HCT116 (cell line): ENCODE measurements around the gene SLC22A4. TPM values are rescaled to one million over a fixed set of nuclear protein-coding genes. Genes with fewer than 3 reads are reported as not detected.

Experiments used
- ATAC-seq: fragments of 200-7000 bp; cut with Tn5 transposase; 2 replicates; pipeline ENCODE4 v1.9.1; 2020; ENCODE audit warnings: mild to moderate bottlenecking, moderate library complexity
- BruUV-seq: library from RNA; stranded (reverse); fragments of 400-500 nt; replicated peaks from 2 replicates; lab custom pipeline; 2021; lab: Mats Ljungman, UMichigan
- CTCF ChIA-PET: fragments of 300-600 bp; sonication (Branson Sonifier 250); formaldehyde crosslinking; loops from one replicate; lab custom pipeline; 2021; ENCODE audit warnings: antibody characterized with exemption; lab: Charles Lee
- POLR2A ChIA-PET: fragments of 300-600, 350-600 bp; sonication (Branson Sonifier 250); formaldehyde crosslinking; loops from one replicate; lab custom pipeline; 2021; ENCODE audit warnings: antibody characterized with exemption; lab: Charles Lee
- RAD21 ChIA-PET, 2 experiments: fragments of 300-600 bp; sonication (Branson Sonifier 250); formaldehyde crosslinking; loops; one replicate each; lab custom pipeline; 2023; ENCODE audit warnings: low total read pairs in 2 of 2; ENCODE audit not compliant: uncharacterized antibody in 2 of 2, unreplicated experiment in 2 of 2, low non-redundant PET in 1 of 2; lab: Charles Lee
- DNase-seq: peaks from one replicate; pipeline ENCODE4 v3.0.0-alpha.2; 2010; ENCODE audit warnings: low read depth, low spot score
- H2AFZ ChIP-seq: fragments of 200-600 bp; shearing (Covaris generic), sonication (generic); 2 replicates; pipeline ENCODE4 v1.6.1; 2017; ENCODE audit warnings: low read depth, mixed run types, mixed read lengths, antibody characterized with exemption, low read length; ENCODE audit not compliant: poor library complexity, severe bottlenecking
- H3K27ac ChIP-seq: 2 replicates; pipeline ENCODE4 v1.5.1; 2012; ENCODE audit warnings: low read depth, low read length
- H3K27me3 ChIP-seq: fragments of 200-600 bp; sonication (generic); 2 replicates; pipeline ENCODE4 v1.6.1; 2016; ENCODE audit warnings: mixed run types, low read length, mixed read lengths; ENCODE audit not compliant: insufficient read depth
- H3K36me3 ChIP-seq, 2 experiments: fragments of 200-500 bp in 1 of 2; fragments of 200-600 bp in 1 of 2; sonication (Bioruptor generic) in 1 of 2; sonication (generic) in 1 of 2; 2 replicates each; pipeline versions ENCODE4 v1.5.1 to v1.6.1; 2014 to 2016; ENCODE audit warnings: low read length in 2 of 2, inconsistent platforms in 1 of 2, mixed read lengths in 1 of 2, mixed run types in 1 of 2; ENCODE audit not compliant: insufficient read depth in 2 of 2, control insufficient read depth in 1 of 2
- H3K4me1 ChIP-seq, 2 experiments: fragments of 200-600 bp in 1 of 2; sonication (generic) in 1 of 2; 2 replicates each; pipeline versions ENCODE4 v1.5.1 to v1.6.1; 2012 to 2017; ENCODE audit warnings: low read length in 2 of 2, inconsistent platforms in 1 of 2, mild to moderate bottlenecking in 1 of 2, mixed read lengths in 1 of 2, mixed run types in 1 of 2, moderate library complexity in 1 of 2; ENCODE audit not compliant: insufficient read depth in 2 of 2, control insufficient read depth in 1 of 2
- H3K4me2 ChIP-seq: fragments of 200-600 bp; sonication (generic); 2 replicates; pipeline ENCODE4 v1.6.1; 2017; ENCODE audit warnings: mixed run types, low read length, mixed read lengths
- H3K4me3 ChIP-seq, 2 experiments: fragments of 200-600 bp in 1 of 2; sonication (generic) in 1 of 2; replicated peaks in 1 of 2; 2 replicates each; pipeline ENCODE4 v1.5.1; 2011 to 2016; ENCODE audit warnings: low read length in 2 of 2, control low read depth in 1 of 2, low read depth in 1 of 2, mild to moderate bottlenecking in 1 of 2, mixed read lengths in 1 of 2, mixed run types in 1 of 2
- H3K79me2 ChIP-seq: fragments of 200-600 bp; sonication (generic); 2 replicates; pipeline ENCODE4 v1.6.1; 2017; ENCODE audit warnings: mild to moderate bottlenecking, mixed run types, low read length, moderate library complexity, mixed read lengths; ENCODE audit not compliant: insufficient read depth
- H3K9ac ChIP-seq: fragments of 200-600 bp; sonication (generic); 2 replicates; pipeline ENCODE4 v1.6.1; 2016; ENCODE audit warnings: low read length, mixed read lengths
- H3K9me2 ChIP-seq: fragments of 200-600 bp; sonication (generic), shearing (Covaris generic); 2 replicates; pipeline ENCODE4 v1.6.1; 2017; ENCODE audit warnings: mixed run types, mild to moderate bottlenecking, moderate library complexity; ENCODE audit not compliant: insufficient read depth
- H3K9me3 ChIP-seq, 2 experiments: fragments of 200-500 bp in 1 of 2; fragments of 200-600 bp in 1 of 2; sonication (Bioruptor generic) in 1 of 2; sonication (generic) in 1 of 2; 2 replicates each; pipeline ENCODE4 v1.6.1; 2014 to 2017; ENCODE audit warnings: low read length in 2 of 2, mixed read lengths in 2 of 2, inconsistent platforms in 1 of 2, low read depth in 1 of 2, mild to moderate bottlenecking in 1 of 2, mixed run types in 1 of 2, moderate library complexity in 1 of 2; ENCODE audit not compliant: control insufficient read depth in 1 of 2, insufficient read depth in 1 of 2
- H4K20me1 ChIP-seq: fragments of 200-600 bp; sonication (generic), shearing (Covaris generic); 2 replicates; pipeline ENCODE4 v1.6.1; 2017; ENCODE audit warnings: mixed run types, mild to moderate bottlenecking, moderate library complexity; ENCODE audit not compliant: insufficient read depth
- CBX3 ChIP-seq: IDR thresholded peaks from 2 replicates; pipeline ENCODE4 v1.6.1; 2012; ENCODE audit warnings: low read depth
- CEBPB ChIP-seq: IDR thresholded peaks from 2 replicates; pipeline ENCODE4 v1.6.1; 2012; ENCODE audit warnings: low read depth
- EGR1 ChIP-seq: IDR thresholded peaks from 2 replicates; pipeline ENCODE4 v1.6.1; 2012; ENCODE audit warnings: low read depth
- ELF1 ChIP-seq: IDR thresholded peaks from 2 replicates; pipeline ENCODE4 v1.6.1; 2012; ENCODE audit warnings: low read depth, borderline replicate concordance
- EZH2 ChIP-seq: fragments of 200-600 bp; sonication (generic); IDR thresholded peaks from 2 replicates; pipeline ENCODE4 v1.6.1; 2017; ENCODE audit warnings: antibody characterized with exemption, mixed run types
- EZH2phosphoT487 ChIP-seq: fragments of 200-600 bp; IDR thresholded peaks from 2 replicates; pipeline ENCODE4 v1.6.1; 2018; ENCODE audit warnings: antibody characterized with exemption, borderline replicate concordance
- FOSL1 ChIP-seq: IDR thresholded peaks from 2 replicates; pipeline ENCODE4 v1.6.1; 2012; ENCODE audit warnings: low read depth
- JUND ChIP-seq: IDR thresholded peaks from 2 replicates; pipeline ENCODE4 v1.6.1; 2012
- POLR2A ChIP-seq: IDR thresholded peaks from 2 replicates; pipeline ENCODE4 v1.7.0; 2011; ENCODE audit warnings: borderline replicate concordance; ENCODE audit not compliant: insufficient read depth, insufficient read length; ENCODE audit errors: extremely low read depth
- RAD21 ChIP-seq: IDR thresholded peaks from 2 replicates; pipeline ENCODE4 v1.6.1; 2012; ENCODE audit warnings: low read depth, mild to moderate bottlenecking
- SRF ChIP-seq: IDR thresholded peaks from 2 replicates; pipeline ENCODE4 v1.6.1; 2012; ENCODE audit warnings: low read depth
- ZFX ChIP-seq: fragments of 450-650 bp; IDR thresholded peaks from 2 replicates; pipeline ENCODE4 v1.6.1; 2017
- intact Hi-C: fragments of 100-400 bp; cut with micrococcal nuclease; formaldehyde crosslinking; loops from 2 replicates; pipeline ENCODE4 v1.10.0; 2022
- total RNA-seq: library from RNA; stranded (reverse); gene quantifications from one replicate; pipeline ENCODE4 v1.2.1, GENCODE V29; 2021; ENCODE audit not compliant: unreplicated experiment
- TF ChIP-seq, protein P1 (sequence below): IDR thresholded peaks from 2 replicates; pipeline ENCODE4 v1.6.1; 2012; ENCODE audit warnings: low read depth
- TF ChIP-seq, protein P2 (sequence below), 3 experiments: fragments of 200-600 bp in 1 of 3; sonication (generic) in 1 of 3; IDR thresholded peaks in 2 of 3; conservative IDR thresholded peaks in 1 of 3; 2 replicates each; pipeline ENCODE4 v1.5.1; 2012 to 2017; ENCODE audit warnings: low read depth in 2 of 3, low read length in 2 of 3, antibody characterized with exemption in 1 of 3, borderline replicate concordance in 1 of 3, control low read depth in 1 of 3, mild to moderate bottlenecking in 1 of 3, mixed read lengths in 1 of 3, mixed run types in 1 of 3, moderate library complexity in 1 of 3; ENCODE audit not compliant: insufficient read depth in 1 of 3
- TF ChIP-seq, protein P3 (sequence below): IDR thresholded peaks from 2 replicates; pipeline ENCODE4 v1.6.1; 2011; ENCODE audit warnings: mild to moderate bottlenecking, low read length, moderate library complexity; ENCODE audit not compliant: insufficient replicate concordance; ENCODE audit errors: extremely low read depth

The SLC22A4 gene
- total RNA-seq, 1 experiment from 2014 or later, result 0.59 TPM

DNA sequence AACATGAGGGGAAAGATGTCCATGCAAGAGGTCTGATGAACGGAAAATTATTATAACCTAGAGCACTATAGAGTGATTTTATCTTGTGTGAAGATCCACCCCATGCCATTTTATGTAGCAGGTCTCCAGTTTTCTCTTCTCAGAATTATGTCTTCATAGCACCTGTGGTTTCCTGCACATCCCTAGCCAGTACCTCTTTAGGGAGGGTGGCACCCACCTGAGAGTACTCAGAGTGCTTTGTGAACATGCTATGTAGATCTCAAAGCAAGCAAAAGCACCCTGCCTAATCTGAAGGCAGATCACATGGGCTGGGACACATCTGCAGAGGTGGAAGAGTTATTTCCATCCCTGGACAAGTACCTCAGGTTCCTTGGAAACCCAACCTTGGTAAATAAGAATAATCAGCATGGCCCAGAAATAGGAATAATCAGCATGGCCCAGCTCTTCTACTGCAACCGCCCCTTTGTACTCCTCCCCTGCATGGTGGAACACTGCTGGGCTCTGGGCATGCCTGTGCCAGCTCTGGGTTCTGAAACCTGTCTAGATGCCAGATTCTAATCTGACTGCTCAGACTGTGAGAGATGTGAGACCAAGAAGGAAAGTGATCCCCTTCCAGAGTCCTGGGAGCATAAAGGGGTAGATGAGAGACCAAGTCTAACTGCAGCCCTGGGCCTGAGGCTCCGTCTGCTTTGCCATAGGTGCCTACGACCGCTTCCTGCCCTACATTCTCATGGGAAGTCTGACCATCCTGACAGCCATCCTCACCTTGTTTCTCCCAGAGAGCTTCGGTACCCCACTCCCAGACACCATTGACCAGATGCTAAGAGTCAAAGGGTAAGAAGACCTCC, 99.0 kb downstream of the SLC22A4 start:
- Histone ChIP-seq H2AFZ (no peak overlapping the region), H3K4me3 (no peak overlapping the region), H3K9me3 (no peaks in the 10 kb centered on the region), H3K4me2 (no peak overlapping the region), H4K20me1 (no peaks in the 10 kb centered on the region)
- ATAC-seq, result no peak
- ChIA-PET RAD21 (no interaction called here), CTCF (no interaction called here)
- TF ChIP-seq JUND (no peak), POLR2A (no peak), FOSL1 (no peak), CBX3 (no peak), EGR1 (no peak), CEBPB (no peak), SRF (no peak), EZH2phosphoT487 (no peak), EZH2 (no peak), ELF1 (no peak), ZFX (no peak), RAD21 (no peak)
- TF ChIP-seq, protein P1, sequence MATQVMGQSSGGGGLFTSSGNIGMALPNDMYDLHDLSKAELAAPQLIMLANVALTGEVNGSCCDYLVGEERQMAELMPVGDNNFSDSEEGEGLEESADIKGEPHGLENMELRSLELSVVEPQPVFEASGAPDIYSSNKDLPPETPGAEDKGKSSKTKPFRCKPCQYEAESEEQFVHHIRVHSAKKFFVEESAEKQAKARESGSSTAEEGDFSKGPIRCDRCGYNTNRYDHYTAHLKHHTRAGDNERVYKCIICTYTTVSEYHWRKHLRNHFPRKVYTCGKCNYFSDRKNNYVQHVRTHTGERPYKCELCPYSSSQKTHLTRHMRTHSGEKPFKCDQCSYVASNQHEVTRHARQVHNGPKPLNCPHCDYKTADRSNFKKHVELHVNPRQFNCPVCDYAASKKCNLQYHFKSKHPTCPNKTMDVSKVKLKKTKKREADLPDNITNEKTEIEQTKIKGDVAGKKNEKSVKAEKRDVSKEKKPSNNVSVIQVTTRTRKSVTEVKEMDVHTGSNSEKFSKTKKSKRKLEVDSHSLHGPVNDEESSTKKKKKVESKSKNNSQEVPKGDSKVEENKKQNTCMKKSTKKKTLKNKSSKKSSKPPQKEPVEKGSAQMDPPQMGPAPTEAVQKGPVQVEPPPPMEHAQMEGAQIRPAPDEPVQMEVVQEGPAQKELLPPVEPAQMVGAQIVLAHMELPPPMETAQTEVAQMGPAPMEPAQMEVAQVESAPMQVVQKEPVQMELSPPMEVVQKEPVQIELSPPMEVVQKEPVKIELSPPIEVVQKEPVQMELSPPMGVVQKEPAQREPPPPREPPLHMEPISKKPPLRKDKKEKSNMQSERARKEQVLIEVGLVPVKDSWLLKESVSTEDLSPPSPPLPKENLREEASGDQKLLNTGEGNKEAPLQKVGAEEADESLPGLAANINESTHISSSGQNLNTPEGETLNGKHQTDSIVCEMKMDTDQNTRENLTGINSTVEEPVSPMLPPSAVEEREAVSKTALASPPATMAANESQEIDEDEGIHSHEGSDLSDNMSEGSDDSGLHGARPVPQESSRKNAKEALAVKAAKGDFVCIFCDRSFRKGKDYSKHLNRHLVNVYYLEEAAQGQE, result no peak
- TF ChIP-seq, protein P2, sequence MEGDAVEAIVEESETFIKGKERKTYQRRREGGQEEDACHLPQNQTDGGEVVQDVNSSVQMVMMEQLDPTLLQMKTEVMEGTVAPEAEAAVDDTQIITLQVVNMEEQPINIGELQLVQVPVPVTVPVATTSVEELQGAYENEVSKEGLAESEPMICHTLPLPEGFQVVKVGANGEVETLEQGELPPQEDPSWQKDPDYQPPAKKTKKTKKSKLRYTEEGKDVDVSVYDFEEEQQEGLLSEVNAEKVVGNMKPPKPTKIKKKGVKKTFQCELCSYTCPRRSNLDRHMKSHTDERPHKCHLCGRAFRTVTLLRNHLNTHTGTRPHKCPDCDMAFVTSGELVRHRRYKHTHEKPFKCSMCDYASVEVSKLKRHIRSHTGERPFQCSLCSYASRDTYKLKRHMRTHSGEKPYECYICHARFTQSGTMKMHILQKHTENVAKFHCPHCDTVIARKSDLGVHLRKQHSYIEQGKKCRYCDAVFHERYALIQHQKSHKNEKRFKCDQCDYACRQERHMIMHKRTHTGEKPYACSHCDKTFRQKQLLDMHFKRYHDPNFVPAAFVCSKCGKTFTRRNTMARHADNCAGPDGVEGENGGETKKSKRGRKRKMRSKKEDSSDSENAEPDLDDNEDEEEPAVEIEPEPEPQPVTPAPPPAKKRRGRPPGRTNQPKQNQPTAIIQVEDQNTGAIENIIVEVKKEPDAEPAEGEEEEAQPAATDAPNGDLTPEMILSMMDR (IDR thresholded peaks at IDR 0.05 in 2 of 3, conservative IDR thresholded peaks at IDR 0.05 in 1 of 3; ENCODE audit: borderline replicate concordance in 1 of 3, insufficient read depth in 1 of 3, low read depth in 2 of 3, low read length in 2 of 3), result no peak
- TF ChIP-seq, protein P3, sequence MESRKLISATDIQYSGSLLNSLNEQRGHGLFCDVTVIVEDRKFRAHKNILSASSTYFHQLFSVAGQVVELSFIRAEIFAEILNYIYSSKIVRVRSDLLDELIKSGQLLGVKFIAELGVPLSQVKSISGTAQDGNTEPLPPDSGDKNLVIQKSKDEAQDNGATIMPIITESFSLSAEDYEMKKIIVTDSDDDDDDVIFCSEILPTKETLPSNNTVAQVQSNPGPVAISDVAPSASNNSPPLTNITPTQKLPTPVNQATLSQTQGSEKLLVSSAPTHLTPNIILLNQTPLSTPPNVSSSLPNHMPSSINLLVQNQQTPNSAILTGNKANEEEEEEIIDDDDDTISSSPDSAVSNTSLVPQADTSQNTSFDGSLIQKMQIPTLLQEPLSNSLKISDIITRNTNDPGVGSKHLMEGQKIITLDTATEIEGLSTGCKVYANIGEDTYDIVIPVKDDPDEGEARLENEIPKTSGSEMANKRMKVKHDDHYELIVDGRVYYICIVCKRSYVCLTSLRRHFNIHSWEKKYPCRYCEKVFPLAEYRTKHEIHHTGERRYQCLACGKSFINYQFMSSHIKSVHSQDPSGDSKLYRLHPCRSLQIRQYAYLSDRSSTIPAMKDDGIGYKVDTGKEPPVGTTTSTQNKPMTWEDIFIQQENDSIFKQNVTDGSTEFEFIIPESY, result no peak
- TF ChIP-seq, all 23 proteins: peak for 0
- no TSS peak for BruUV-seq
- peaks cover 28 to 32% of the 10 kb centered on the region in 2 experiments for H3K4me1 ChIP-seq
- H3K36me3 ChIP-seq, result peaks cover 0 to 19% of the 10 kb centered on the region in 2 experiments; a peak in 2 of 4 replicates
- no peak overlapping the region for H3K27ac ChIP-seq
- no peaks in the 10 kb centered on the region for H3K27me3 ChIP-seq
- no peaks in the 10 kb centered on the region for H3K9me2 ChIP-seq
- POLR2A ChIA-PET, result no interaction called here
- no peak for DNase-seq
- intact Hi-C loops, result no loop called here
- no peaks in the 10 kb centered on the region for H3K79me2 ChIP-seq
- H3K9ac ChIP-seq, result no peak overlapping the region
